ENCODE results near the gene TRRAP.

The TRRAP gene

GRCh38 chr7:99019523-99020412, 141.4 kb downstream of the TRRAP start:
- Histone ChIP-seq H3K4me2 (ENCODE audit: low read length, poor library complexity, severe bottlenecking) (no peak overlapping the region), H3K23ac (ENCODE audit: low read length in 2 of 2) (peak overlapping the region in 1 of 2 experiments; percentile 46), H4K8ac (ENCODE audit: low read length) (no peak overlapping the region), H3K9me3 (ENCODE audit: control insufficient read depth, low read length) (no peaks in the 10 kb centered on the region), H3K14ac (ENCODE audit: low read length in 2 of 2) (no peak overlapping the region), H3K4ac (ENCODE audit: low read depth in 1 of 2, low read length in 2 of 2) (no peak overlapping the region), H2BK12ac (ENCODE audit: low read length in 2 of 2) (no peak overlapping the region), H2BK5ac (ENCODE audit: low read depth, low read length, poor library complexity, severe bottlenecking) (no peak overlapping the region), H4K91ac (ENCODE audit: low read length) (no peak overlapping the region), H3K27me3 (ENCODE audit: control insufficient read depth in 1 of 2, insufficient read depth in 1 of 2, low read length in 2 of 2) (no peaks in the 10 kb centered on the region), H2BK15ac (ENCODE audit: low read depth, poor library complexity, severe bottlenecking) (no peak overlapping the region), H3K4me1 (ENCODE audit: control insufficient read depth, insufficient read depth, low read depth, low read length) (peaks cover 4% of the 10 kb centered on the region), H3K9ac (ENCODE audit: low read length) (no peak overlapping the region), H3K4me3 (ENCODE audit: insufficient read depth in 1 of 2, low read depth in 1 of 2, low read length in 2 of 2) (no peak overlapping the region), H2BK120ac (ENCODE audit: low read depth, low read length) (no peak overlapping the region), H2AFZ (ENCODE audit: low read depth, low read length) (no peak overlapping the region), H2AK5ac (ENCODE audit: low read length, severe bottlenecking) (no peak overlapping the region), H3K79me1 (replicated peaks; ENCODE audit: low read length, poor library complexity, severe bottlenecking) (peaks cover 17% of the 10 kb centered on the region), H3K18ac (ENCODE audit: low read depth in 1 of 2, low read length in 2 of 2) (no peak overlapping the region), H3K27ac (ENCODE audit: low read length, poor library complexity, severe bottlenecking) (no peak overlapping the region), H3K36me3 (ENCODE audit: control insufficient read depth in 1 of 2, insufficient read depth in 2 of 2, low read depth in 1 of 2, low read length in 2 of 2) (peaks cover 18 to 41% of the 10 kb centered on the region in 2 experiments)
- 97% methylated on average over 12 of the region's 12 CpGs for WGBS
- no peak for DNase-seq

- H4K8ac ChIP-seq (ENCODE audit: low read length) = no peak overlapping the region
- H3K9ac ChIP-seq (ENCODE audit: low read length) = no peak overlapping the region
- H3K9me3 ChIP-seq (ENCODE audit: control insufficient read depth, low read length) = no peaks in the 10 kb centered on the region
- peaks cover 18% of the 10 kb centered on the region for H3K79me1 ChIP-seq (replicated peaks; ENCODE audit: low read length, poor library complexity, severe bottlenecking)
- H3K18ac ChIP-seq (ENCODE audit: low read depth in 1 of 2, low read length in 2 of 2) = no peak overlapping the region
- H2AFZ ChIP-seq (ENCODE audit: low read depth, low read length) = no peak overlapping the region
- no peak overlapping the region for H3K4me2 ChIP-seq (ENCODE audit: low read length, poor library complexity, severe bottlenecking)
- no peak overlapping the region for H4K91ac ChIP-seq (ENCODE audit: low read length)
- no peak overlapping the region for H3K14ac ChIP-seq (ENCODE audit: low read length in 2 of 2)
- peaks cover 15 to 35% of the 10 kb centered on the region in 2 experiments for H3K36me3 ChIP-seq (ENCODE audit: control insufficient read depth in 1 of 2, insufficient read depth in 2 of 2, low read depth in 1 of 2, low read length in 2 of 2)
- no peak overlapping the region for H3K4ac ChIP-seq (ENCODE audit: low read depth in 1 of 2, low read length in 2 of 2)
- H3K27ac ChIP-seq (ENCODE audit: low read length, poor library complexity, severe bottlenecking) = no peak overlapping the region
- no peak overlapping the region for H2AK5ac ChIP-seq (ENCODE audit: low read length, severe bottlenecking)
- no peak overlapping the region for H2BK5ac ChIP-seq (ENCODE audit: low read depth, low read length, poor library complexity, severe bottlenecking)
- H3K23ac ChIP-seq (ENCODE audit: low read length in 2 of 2) = no peak overlapping the region
- H3K4me3 ChIP-seq (ENCODE audit: insufficient read depth in 1 of 2, low read depth in 1 of 2, low read length in 2 of 2) = no peak overlapping the region
- H2BK15ac ChIP-seq (ENCODE audit: low read depth, poor library complexity, severe bottlenecking) = no peak overlapping the region
- WGBS = 95% methylated on average over 2 of the region's 3 CpGs
- H2BK12ac ChIP-seq (ENCODE audit: low read length in 2 of 2) = no peak overlapping the region
- no peak for DNase-seq
- peaks cover 4% of the 10 kb centered on the region for H3K4me1 ChIP-seq (ENCODE audit: control insufficient read depth, insufficient read depth, low read depth, low read length)
- no peak overlapping the region for H2BK120ac ChIP-seq (ENCODE audit: low read depth, low read length)
- H3K27me3 ChIP-seq (ENCODE audit: control insufficient read depth in 1 of 2, insufficient read depth in 1 of 2, low read length in 2 of 2) = no peaks in the 10 kb centered on the region
These were observed 142.0 kb downstream of the TRRAP start for GRCh38 chr7:99020413-99020715.

- H3K4me2 ChIP-seq (ENCODE audit: low read length, poor library complexity, severe bottlenecking) = no peak overlapping the region
- H3K23ac ChIP-seq (ENCODE audit: low read length in 2 of 2) = no peak overlapping the region
- H2AK5ac ChIP-seq (ENCODE audit: low read length, severe bottlenecking) = no peak overlapping the region
- no peak for DNase-seq
- peaks cover 17% of the 10 kb centered on the region for H3K79me1 ChIP-seq (replicated peaks; ENCODE audit: low read length, poor library complexity, severe bottlenecking)
- no peak overlapping the region for H2AFZ ChIP-seq (ENCODE audit: low read depth, low read length)
- H4K91ac ChIP-seq (ENCODE audit: low read length) = no peak overlapping the region
- H3K14ac ChIP-seq (ENCODE audit: low read length in 2 of 2) = no peak overlapping the region
- H3K9me3 ChIP-seq (ENCODE audit: control insufficient read depth, low read length) = no peaks in the 10 kb centered on the region
- no peak overlapping the region for H3K9ac ChIP-seq (ENCODE audit: low read length)
- no peak overlapping the region for H2BK120ac ChIP-seq (ENCODE audit: low read depth, low read length)
- WGBS = 98% methylated on average over 3 of the region's 3 CpGs
- no peak overlapping the region for H2BK12ac ChIP-seq (ENCODE audit: low read length in 2 of 2)
- no peak overlapping the region for H3K27ac ChIP-seq (ENCODE audit: low read length, poor library complexity, severe bottlenecking)
- H3K36me3 ChIP-seq (ENCODE audit: control insufficient read depth in 1 of 2, insufficient read depth in 2 of 2, low read depth in 1 of 2, low read length in 2 of 2) = peaks cover 13 to 22% of the 10 kb centered on the region in 2 experiments
- H2BK5ac ChIP-seq (ENCODE audit: low read depth, low read length, poor library complexity, severe bottlenecking) = no peak overlapping the region
- peak overlapping the region in 1 of 2 experiments; percentile 29 for H3K18ac ChIP-seq (ENCODE audit: low read depth in 1 of 2, low read length in 2 of 2)
- peak overlapping the region; percentile 49 for H4K8ac ChIP-seq (ENCODE audit: low read length)
- H3K4me3 ChIP-seq (ENCODE audit: insufficient read depth in 1 of 2, low read depth in 1 of 2, low read length in 2 of 2) = no peak overlapping the region
- H3K27me3 ChIP-seq (ENCODE audit: control insufficient read depth in 1 of 2, insufficient read depth in 1 of 2, low read length in 2 of 2) = no peaks in the 10 kb centered on the region
- peaks cover 4% of the 10 kb centered on the region for H3K4me1 ChIP-seq (ENCODE audit: control insufficient read depth, insufficient read depth, low read depth, low read length)
- H2BK15ac ChIP-seq (ENCODE audit: low read depth, poor library complexity, severe bottlenecking) = no peak overlapping the region
- H3K4ac ChIP-seq (ENCODE audit: low read depth in 1 of 2, low read length in 2 of 2) = no peak overlapping the region
These were observed 143.7 kb downstream of the TRRAP start for GRCh38 chr7:99021941-99022560.

- H3K18ac ChIP-seq (ENCODE audit: low read depth in 1 of 2, low read length in 2 of 2) = no peak overlapping the region
- no peak overlapping the region for H2AK5ac ChIP-seq (ENCODE audit: low read length, severe bottlenecking)
- H2BK5ac ChIP-seq (ENCODE audit: low read depth, low read length, poor library complexity, severe bottlenecking) = no peak overlapping the region
- H2BK120ac ChIP-seq (ENCODE audit: low read depth, low read length) = no peak overlapping the region
- H3K27ac ChIP-seq (ENCODE audit: low read length, poor library complexity, severe bottlenecking) = peak overlapping the region; percentile 7
- H2BK12ac ChIP-seq (ENCODE audit: low read length in 2 of 2) = no peak overlapping the region
- peaks cover 28% of the 10 kb centered on the region for H3K79me1 ChIP-seq (replicated peaks; ENCODE audit: low read length, poor library complexity, severe bottlenecking)
- no peak overlapping the region for H3K4me3 ChIP-seq (ENCODE audit: insufficient read depth in 1 of 2, low read depth in 1 of 2, low read length in 2 of 2)
- H3K4ac ChIP-seq (ENCODE audit: low read depth in 1 of 2, low read length in 2 of 2) = no peak overlapping the region
- no peak overlapping the region for H3K4me2 ChIP-seq (ENCODE audit: low read length, poor library complexity, severe bottlenecking)
- H3K4me1 ChIP-seq (ENCODE audit: control insufficient read depth, insufficient read depth, low read depth, low read length) = peaks cover 6% of the 10 kb centered on the region
- no peak overlapping the region for H3K23ac ChIP-seq (ENCODE audit: low read length in 2 of 2)
- H3K9me3 ChIP-seq (ENCODE audit: control insufficient read depth, low read length) = no peaks in the 10 kb centered on the region
- H2AFZ ChIP-seq (ENCODE audit: low read depth, low read length) = no peak overlapping the region
- no peak overlapping the region for H4K91ac ChIP-seq (ENCODE audit: low read length)
- H2BK15ac ChIP-seq (ENCODE audit: low read depth, poor library complexity, severe bottlenecking) = no peak overlapping the region
- H3K14ac ChIP-seq (ENCODE audit: low read length in 2 of 2) = no peak overlapping the region
- H3K9ac ChIP-seq (ENCODE audit: low read length) = no peak overlapping the region
- no peaks in the 10 kb centered on the region for H3K27me3 ChIP-seq (ENCODE audit: control insufficient read depth in 1 of 2, insufficient read depth in 1 of 2, low read length in 2 of 2)
- H4K8ac ChIP-seq (ENCODE audit: low read length) = no peak overlapping the region
- DNase-seq = peak; percentile 14
- peaks cover 27 to 35% of the 10 kb centered on the region in 2 experiments for H3K36me3 ChIP-seq (ENCODE audit: control insufficient read depth in 1 of 2, insufficient read depth in 2 of 2, low read depth in 1 of 2, low read length in 2 of 2)
These were observed 145.7 kb downstream of the TRRAP start for GRCh38 chr7:99024066-99024465.
